Keratinocyte (primary cell): ENCODE measurements around the gene PAQR8. TPM values are rescaled to one million over a fixed set of nuclear protein-coding genes. Genes with fewer than 3 reads are reported as not detected.
A peak's percentile ranks its signal among the peaks of the same experiment; 100 is the strongest.

Source experiments
- DNase-seq: peaks from one replicate; pipeline ENCODE4 v3.0.0-alpha.2; 2011; ENCODE audit warnings: low read depth, missing footprints, low spot score
- FAIRE-seq: peaks from 2 replicates; lab custom pipeline; 2011; peaks lifted over from hg19 to GRCh38; lab: Jason Lieb, UNC
- H2AFZ ChIP-seq: 2 replicates; pipeline ENCODE4 v1.6.0; 2012; ENCODE audit warnings: low read length, control low read depth, inconsistent platforms; ENCODE audit not compliant: control insufficient read depth
- H3K27ac ChIP-seq: 2 replicates; pipeline ENCODE4 v1.5.1; 2011; ENCODE audit warnings: low read length; ENCODE audit not compliant: control insufficient read depth, insufficient read depth
- H3K27me3 ChIP-seq: 3 replicates; pipeline ENCODE4 v1.6.0; 2011; ENCODE audit warnings: low read length; ENCODE audit not compliant: control insufficient read depth, insufficient read depth; ENCODE audit errors: extremely low read depth
- H3K36me3 ChIP-seq, 2 experiments: 2 replicates in 1 of 2; 3 replicates in 1 of 2; pipeline ENCODE4 v1.5.1; 2011; ENCODE audit warnings: low read length in 2 of 2, mild to moderate bottlenecking in 1 of 2; ENCODE audit not compliant: control insufficient read depth in 2 of 2, insufficient read depth in 2 of 2; ENCODE audit errors: extremely low read depth in 1 of 2
- H3K4me1 ChIP-seq: 3 replicates; pipeline ENCODE4 v1.5.1; 2011; ENCODE audit warnings: low read length; ENCODE audit not compliant: control insufficient read depth, insufficient read depth; ENCODE audit errors: extremely low read depth
- H3K4me2 ChIP-seq: 3 replicates; pipeline ENCODE4 v1.6.0; 2011; ENCODE audit warnings: low read depth, low read length; ENCODE audit not compliant: control insufficient read depth, insufficient read depth; ENCODE audit errors: extremely low read depth
- H3K4me3 ChIP-seq, 3 experiments: fragments of 200-600 bp in 1 of 3; sonication (generic) in 1 of 3; 2 replicates in 2 of 3; 3 replicates in 1 of 3; pipeline ENCODE4 v1.5.1; 2011 to 2016; ENCODE audit warnings: low read length in 3 of 3, mild to moderate bottlenecking in 3 of 3, control low read depth in 2 of 3, inconsistent platforms in 1 of 3, low read depth in 1 of 3, mixed read lengths in 1 of 3, mixed run types in 1 of 3, moderate library complexity in 1 of 3; ENCODE audit not compliant: control insufficient read depth in 2 of 3, insufficient read depth in 2 of 3; ENCODE audit errors: extremely low read depth in 1 of 3
- H3K79me2 ChIP-seq: 2 replicates; pipeline ENCODE4 v1.6.0; 2012; ENCODE audit warnings: low read length; ENCODE audit not compliant: control insufficient read depth, insufficient read depth
- H3K9ac ChIP-seq: 3 replicates; pipeline ENCODE4 v1.6.0; 2011; ENCODE audit warnings: low read length; ENCODE audit not compliant: control insufficient read depth, insufficient read depth; ENCODE audit errors: extremely low read depth
- H3K9me1 ChIP-seq: 3 replicates; pipeline ENCODE4 v1.6.0; 2011; ENCODE audit warnings: low read length; ENCODE audit not compliant: control insufficient read depth, insufficient read depth; ENCODE audit errors: extremely low read depth
- H3K9me3 ChIP-seq: 2 replicates; pipeline ENCODE4 v1.5.1; 2012; ENCODE audit warnings: low read depth, low read length; ENCODE audit not compliant: control insufficient read depth
- H4K20me1 ChIP-seq: 3 replicates; pipeline ENCODE4 v1.6.0; 2011; ENCODE audit warnings: low read length; ENCODE audit not compliant: control insufficient read depth, insufficient read depth; ENCODE audit errors: extremely low read depth
- dilution Hi-C: fragments of 300-500 bp; cut with MboI; formaldehyde crosslinking; loops from one replicate; pipeline ENCODE4 v1.7.0; 2020; ENCODE audit warnings: low sequenced_read_pairs; ENCODE audit not compliant: extremely low pct_ligation_motif_present
- polyA plus RNA-seq, 5 experiments: library from polyadenylated mRNA; depleted of rRNA in 3 of 5; stranded (reverse) in 3 of 5; stranded (forward) in 1 of 5; unstranded in 1 of 5; fragments of >200 nt; gene quantifications; 1 replicate in 1 of 5; 2 replicates in 3 of 5; 3 replicates in 1 of 5; pipeline versions ENCODE4 v1.2.1 to v1.2.3, GENCODE V29; 2011 to 2012; ENCODE audit warnings: missing spikeins in 2 of 5, low read depth in 1 of 5, low replicate concordance in 1 of 5
- TF ChIP-seq, protein P1 (sequence below), 3 experiments: IDR thresholded peaks in 1 of 3; conservative IDR thresholded peaks in 1 of 3; optimal IDR thresholded peaks in 1 of 3; 2 replicates in 2 of 3; 3 replicates in 1 of 3; pipeline versions ENCODE3 to v1.5.1; 2011; ENCODE audit warnings: low read length in 3 of 3, mild to moderate bottlenecking in 3 of 3, moderate library complexity in 2 of 3, control low read depth in 1 of 3, inconsistent platforms in 1 of 3; ENCODE audit not compliant: insufficient read depth in 2 of 3; ENCODE audit errors: extremely low read depth in 1 of 3

The PAQR8 gene
- polyA plus RNA-seq, 1 donor (not counting 4 experiments of a cell fraction or from before 2014, with no cell fraction given), result 1.6 TPM

DNA sequence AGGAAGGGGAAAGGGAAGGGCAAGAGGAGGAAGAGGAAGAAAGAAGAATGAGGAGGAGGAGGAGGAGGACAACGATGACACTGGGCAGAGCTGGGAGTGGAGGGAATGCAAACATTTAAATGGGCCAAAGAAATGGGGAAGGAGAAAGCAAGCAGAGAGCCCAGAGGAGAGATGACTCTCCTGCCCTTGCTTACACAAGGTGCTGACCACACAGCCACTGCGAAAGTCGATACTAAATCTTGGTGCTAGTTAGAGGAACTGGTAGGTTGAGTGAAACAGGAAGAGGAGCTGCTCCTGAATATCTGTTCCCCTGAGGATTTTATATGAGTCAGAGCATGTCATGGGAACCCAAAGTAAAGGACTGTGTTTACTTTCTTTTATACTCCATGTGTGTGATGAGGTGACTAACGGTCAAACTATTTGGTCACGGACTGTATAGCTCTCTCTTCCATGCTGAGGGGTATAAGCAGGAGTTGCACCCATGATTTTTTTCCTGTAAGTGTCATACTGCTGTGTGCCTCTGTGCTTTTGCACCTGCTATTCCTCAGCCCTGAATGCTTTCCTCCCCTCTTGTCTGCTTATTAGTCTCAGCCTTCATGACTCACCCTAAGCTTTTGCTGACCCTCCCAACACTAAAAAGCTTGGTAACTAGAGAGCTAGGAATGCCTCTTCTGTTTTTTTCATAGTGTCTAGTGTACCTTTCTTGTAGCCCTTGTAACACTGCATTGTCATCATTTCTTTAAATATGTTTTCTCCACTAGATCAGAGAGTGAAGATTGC, 9.5 kb upstream of the PAQR8 start:
- Histone ChIP-seq H3K9me3 (no peaks in the 10 kb centered on the region), H3K9ac (peak overlapping the region; percentile 34), H3K79me2 (no peaks in the 10 kb centered on the region), H3K9me1 (no peaks in the 10 kb centered on the region), H3K4me3 (no peak overlapping the region), H3K27ac (peak overlapping the region; percentile 68), H3K36me3 (no peaks in the 10 kb centered on the region), H4K20me1 (no peaks in the 10 kb centered on the region), H3K4me1 (peaks cover 19% of the 10 kb centered on the region), H3K4me2 (peak overlapping the region; percentile 70), H3K27me3 (no peaks in the 10 kb centered on the region), H2AFZ (peak overlapping the region; percentile 95)
- dilution Hi-C loops, result no loop called here
- FAIRE-seq, result peak; percentile 87
- DNase-seq, result peak; percentile 83
- TF ChIP-seq, protein P1, sequence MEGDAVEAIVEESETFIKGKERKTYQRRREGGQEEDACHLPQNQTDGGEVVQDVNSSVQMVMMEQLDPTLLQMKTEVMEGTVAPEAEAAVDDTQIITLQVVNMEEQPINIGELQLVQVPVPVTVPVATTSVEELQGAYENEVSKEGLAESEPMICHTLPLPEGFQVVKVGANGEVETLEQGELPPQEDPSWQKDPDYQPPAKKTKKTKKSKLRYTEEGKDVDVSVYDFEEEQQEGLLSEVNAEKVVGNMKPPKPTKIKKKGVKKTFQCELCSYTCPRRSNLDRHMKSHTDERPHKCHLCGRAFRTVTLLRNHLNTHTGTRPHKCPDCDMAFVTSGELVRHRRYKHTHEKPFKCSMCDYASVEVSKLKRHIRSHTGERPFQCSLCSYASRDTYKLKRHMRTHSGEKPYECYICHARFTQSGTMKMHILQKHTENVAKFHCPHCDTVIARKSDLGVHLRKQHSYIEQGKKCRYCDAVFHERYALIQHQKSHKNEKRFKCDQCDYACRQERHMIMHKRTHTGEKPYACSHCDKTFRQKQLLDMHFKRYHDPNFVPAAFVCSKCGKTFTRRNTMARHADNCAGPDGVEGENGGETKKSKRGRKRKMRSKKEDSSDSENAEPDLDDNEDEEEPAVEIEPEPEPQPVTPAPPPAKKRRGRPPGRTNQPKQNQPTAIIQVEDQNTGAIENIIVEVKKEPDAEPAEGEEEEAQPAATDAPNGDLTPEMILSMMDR (optimal IDR thresholded peaks at IDR 0.05 in 1 of 3, IDR thresholded peaks at IDR 0.05 in 1 of 3, conservative IDR thresholded peaks at IDR 0.05 in 1 of 3; ENCODE audit: extremely low read depth in 1 of 3, insufficient read depth in 2 of 3, low read length in 3 of 3), result no peak

DNA sequence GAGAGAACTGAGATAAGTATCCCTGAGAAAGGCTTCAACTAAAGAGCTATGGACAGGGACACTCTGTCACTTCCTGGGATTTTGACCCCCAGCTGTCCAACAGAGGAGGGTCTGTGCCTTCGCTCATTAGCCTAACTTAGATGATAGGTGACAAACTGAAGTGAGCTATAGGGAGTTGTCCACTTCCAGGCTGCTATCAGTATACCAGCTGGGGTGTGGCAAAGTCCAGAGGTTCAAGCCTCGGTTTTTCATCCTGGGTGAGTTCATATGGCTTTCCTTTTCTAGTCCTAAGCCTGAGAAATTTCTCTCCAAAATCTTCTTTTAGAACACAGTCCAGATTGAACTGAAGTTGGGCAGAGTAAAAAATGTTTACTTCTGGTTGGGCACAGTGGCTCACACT, 5.9 kb upstream of the PAQR8 start:
- FAIRE-seq, result no peak
- no peak overlapping the region for H3K9ac ChIP-seq
- H4K20me1 ChIP-seq, result no peaks in the 10 kb centered on the region
- H3K9me3 ChIP-seq, result no peaks in the 10 kb centered on the region
- H3K4me3 ChIP-seq, result no peak overlapping the region
- no peak overlapping the region for H2AFZ ChIP-seq
- no peaks in the 10 kb centered on the region for H3K9me1 ChIP-seq
- dilution Hi-C loops, result no loop called here
- H3K27ac ChIP-seq, result no peak overlapping the region
- H3K4me2 ChIP-seq, result no peak overlapping the region
- H3K4me1 ChIP-seq, result peaks cover 19% of the 10 kb centered on the region
- H3K36me3 ChIP-seq, result no peaks in the 10 kb centered on the region
- TF ChIP-seq, protein P1 (optimal IDR thresholded peaks at IDR 0.05 in 1 of 3, IDR thresholded peaks at IDR 0.05 in 1 of 3, conservative IDR thresholded peaks at IDR 0.05 in 1 of 3; ENCODE audit: extremely low read depth in 1 of 3, insufficient read depth in 2 of 3, low read length in 3 of 3), result no peak
- no peak for DNase-seq
- no peaks in the 10 kb centered on the region for H3K27me3 ChIP-seq
- H3K79me2 ChIP-seq, result no peaks in the 10 kb centered on the region
